Measurements from ENCODE around the gene RAD51D. TPM values are rescaled to one million over a fixed set of nuclear protein-coding genes. Genes with fewer than 3 reads are reported as not detected.

Gene RAD51D
- polyA plus RNA-seq, 1 of the 3 experiments (the other 2 are of a cell fraction): 11.6 TPM

- Histone ChIP-seq H3K4me1 (ENCODE audit: control insufficient read depth in 1 of 2, insufficient read depth in 2 of 2, low read depth in 1 of 2, low read length in 1 of 2) (peaks cover 3 to 13% of the 10 kb centered on the region in 2 experiments; a peak in 2 of 4 replicates), H3F3A (replicated peaks; ENCODE audit: insufficient read depth) (peaks cover 20% of the 10 kb centered on the region), H3K4me3 (ENCODE audit: low read depth in 2 of 2, low read length in 1 of 2) (no peak overlapping the region), H3K27me3 (ENCODE audit: insufficient read depth) (no peaks in the 10 kb centered on the region), H3K79me2 (ENCODE audit: insufficient read depth) (peaks cover 19% of the 10 kb centered on the region; the same call in 1 of the 2 replicates), H4K20me1 (ENCODE audit: insufficient read depth) (0 out of 2 replicates have a peak, but pooled peaks cover 6% of the 10 kb centered on the region), H3K9ac (no peak overlapping the region), H2AFZ (ENCODE audit: low read depth) (no peak overlapping the region), H3K36me3 (replicated peaks in 1 of 2; ENCODE audit: control insufficient read depth in 1 of 2, insufficient read depth in 2 of 2, low read length in 1 of 2) (no peaks in the 10 kb centered on the region), H3K9me2 (no peaks in the 10 kb centered on the region), H3K4me2 (no peak overlapping the region), H3K27ac (ENCODE audit: low read depth in 2 of 2, low read length in 1 of 2) (peak overlapping the region in 1 of 2 experiments; percentile 28; a peak in 1 of 4 replicates), H3K9me3 (no peaks in the 10 kb centered on the region)
- CTCF ChIA-PET: interaction anchor here (0.6 kb wide), 1 partner anchor 444 kb away, joined by 3 read pairs; no protein-coding TSS in a partner anchor
- DNase-seq: no peak
- POLR2A ChIA-PET: no interaction called here
- WGBS (ENCODE audit: low lambda C conversion rate): 55% methylated on average over 2 of the region's 2 CpGs
- TF ChIP-seq RXRA (IDR thresholded peaks at IDR 0.05; ENCODE audit: borderline replicate concordance, low read depth) (no peak), YY1 (IDR thresholded peaks at IDR 0.05; ENCODE audit: low read depth) (no peak), RAD21 (IDR thresholded peaks at IDR 0.05; ENCODE audit: low read length) (no peak), POLR2AphosphoS5 (IDR thresholded peaks at IDR 0.05; ENCODE audit: low read depth, low read length) (no peak), ZBTB33 (IDR thresholded peaks at IDR 0.05; ENCODE audit: borderline replicate concordance, low read depth) (no peak), ELF1 (IDR thresholded peaks at IDR 0.05) (no peak), GATA2 (CRISPR knock-in tag; IDR thresholded peaks at IDR 0.05) (no peak), JUND (IDR thresholded peaks at IDR 0.05) (no peak), TEAD4 (IDR thresholded peaks at IDR 0.05; ENCODE audit: borderline replicate concordance, insufficient read depth) (no peak), TAF1 (IDR thresholded peaks at IDR 0.05; ENCODE audit: borderline replicate concordance, low read depth, low read length) (no peak), USF1 (IDR thresholded peaks at IDR 0.05; ENCODE audit: borderline replicate concordance, low read depth) (no peak), MEF2A (IDR thresholded peaks at IDR 0.05; ENCODE audit: borderline replicate concordance, low read depth) (no peak), MXI1 (IDR thresholded peaks at IDR 0.05; ENCODE audit: low read depth, low read length) (no peak), REST (IDR thresholded peaks at IDR 0.05; ENCODE audit: low read depth, low read length) (no peak), SIN3A (IDR thresholded peaks at IDR 0.05; ENCODE audit: borderline replicate concordance, low read depth, low read length) (no peak)
- TF ChIP-seq, protein P1, sequence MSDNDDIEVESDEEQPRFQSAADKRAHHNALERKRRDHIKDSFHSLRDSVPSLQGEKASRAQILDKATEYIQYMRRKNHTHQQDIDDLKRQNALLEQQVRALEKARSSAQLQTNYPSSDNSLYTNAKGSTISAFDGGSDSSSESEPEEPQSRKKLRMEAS (IDR thresholded peaks at IDR 0.05; ENCODE audit: low read depth): no peak
These were observed 68.5 kb downstream of the RAD51D start for GRCh38 chr17:35051183-35051578.
